GM08714 (cell line): ENCODE measurements around the gene TBC1D3B.
"Not testable (repeated sequence)": the region's sequence is repeated elsewhere in the genome, so short reads cannot be mapped to it uniquely, and the experiment has no call there.

Source experiments
- H3K4me3 ChIP-seq: fragments of 200-500 bp; sonication (Bioruptor generic); 2 replicates; pipeline ENCODE4 v1.5.1; 2014; ENCODE audit warnings: mild to moderate bottlenecking, low read length, inconsistent platforms
- ZNF274 ChIP-seq: IDR thresholded peaks from 2 replicates; pipeline ENCODE4 v1.6.1; 2012; ENCODE audit warnings: mild to moderate bottlenecking, low read depth, low read length

TBC1D3B gene

DNA sequence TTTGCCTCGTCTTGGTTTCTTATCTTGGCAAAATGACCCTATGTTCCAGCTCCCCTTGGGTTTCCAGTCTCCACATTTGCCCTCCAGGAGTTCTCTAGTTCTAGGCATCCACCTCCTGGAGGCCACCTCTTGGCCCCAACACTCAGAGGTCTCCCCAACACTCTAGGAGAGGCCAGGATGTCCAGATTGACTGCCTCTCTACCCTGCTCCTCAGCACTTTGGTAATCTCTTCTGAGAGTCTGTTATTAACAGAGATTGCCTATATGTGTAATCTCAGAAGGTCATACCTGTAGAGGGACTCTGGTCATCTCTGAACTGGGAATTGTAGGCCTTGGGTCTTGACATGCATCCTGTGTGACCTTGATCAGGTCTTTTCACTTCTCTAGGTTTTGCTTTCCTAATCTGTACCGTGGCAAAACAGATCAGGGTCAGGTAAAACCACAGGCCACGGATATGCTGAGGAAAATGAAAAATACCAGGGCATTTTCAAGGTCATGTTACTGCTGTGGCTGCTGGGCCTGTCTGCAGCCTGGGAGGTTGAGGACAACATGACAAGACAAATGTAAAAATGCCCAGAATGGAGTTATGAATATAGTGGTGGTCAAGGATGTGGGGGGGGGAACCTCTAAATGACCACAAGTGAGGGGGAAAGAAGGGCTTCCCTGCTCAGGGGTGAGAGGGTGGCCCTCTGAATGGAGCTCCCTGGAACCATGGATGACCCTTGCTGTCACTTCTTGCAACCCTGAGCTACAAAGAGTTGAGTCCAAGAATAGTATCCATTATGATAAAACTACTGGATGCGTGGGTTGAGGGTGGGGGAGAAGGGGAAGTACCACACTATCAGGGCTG, 29.4 kb upstream of the TBC1D3B start:
- no peak for TF ChIP-seq ZNF274
- no peak overlapping the region for H3K4me3 ChIP-seq

DNA sequence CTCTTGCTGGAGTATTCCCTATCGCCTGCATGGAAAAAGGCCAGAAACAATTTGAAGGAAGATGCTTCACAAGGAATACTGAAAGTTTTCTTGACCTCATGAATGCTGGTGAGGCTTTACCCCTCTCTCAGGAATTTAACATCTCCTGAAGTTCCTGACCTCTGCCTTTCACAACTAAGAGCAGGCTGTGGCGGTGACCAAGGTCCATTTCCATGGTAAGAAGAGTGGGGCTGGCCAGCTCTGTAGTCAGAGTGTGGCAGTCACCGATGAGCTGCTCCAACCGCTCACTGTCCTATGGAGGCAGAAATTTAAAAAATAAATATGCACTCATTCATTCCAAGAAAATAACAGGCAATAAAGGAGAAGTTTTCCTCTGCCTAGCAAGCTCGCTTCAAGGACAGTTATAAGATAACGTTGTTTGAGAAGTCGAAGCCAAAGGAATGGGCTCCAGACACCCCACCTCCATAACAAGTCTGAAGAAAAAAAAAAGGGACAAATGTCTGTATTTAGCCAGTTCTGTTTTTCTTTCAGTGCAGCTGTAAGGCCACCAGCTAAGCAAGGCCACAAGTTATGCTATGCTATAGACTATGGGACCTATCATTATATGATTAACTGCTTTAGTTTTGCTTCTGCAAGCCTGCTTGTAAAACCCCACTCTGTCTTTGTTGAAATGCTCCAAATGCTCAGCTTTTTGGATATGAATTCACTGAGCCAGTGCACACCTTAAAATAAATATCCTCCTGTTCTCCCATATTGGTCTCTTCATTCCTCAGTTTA, 28.5 kb upstream of the TBC1D3B start:
- H3K4me3 ChIP-seq = no peak overlapping the region
- TF ChIP-seq ZNF274 = no peak

DNA sequence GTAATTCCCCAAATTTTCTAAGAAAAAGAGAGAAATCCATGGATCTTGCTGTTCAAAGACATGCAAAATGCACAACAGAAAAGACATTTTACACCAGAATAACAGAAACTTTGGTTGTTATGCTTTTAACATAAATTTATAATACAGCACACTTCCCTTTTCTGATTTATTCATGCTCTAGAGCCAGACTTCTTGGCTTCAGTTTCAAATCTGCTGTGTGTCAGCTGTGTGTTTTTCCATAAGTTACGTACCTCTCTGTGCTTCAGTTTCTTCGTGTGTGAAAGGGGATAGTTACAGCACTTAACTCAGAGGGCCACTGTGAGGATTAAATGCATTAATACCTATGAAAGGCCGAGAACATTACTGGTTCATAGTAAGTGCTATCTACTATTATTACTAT, 26.9 kb upstream of the TBC1D3B start:
- TF ChIP-seq ZNF274 = no peak
- no peak overlapping the region for H3K4me3 ChIP-seq

- H3K4me3 ChIP-seq = not testable (repeated sequence)
These were observed 25.1 kb upstream of the TBC1D3B start for GRCh38 chr17:36201506-36201905.

GRCh38 chr17:36201102-36201501, 24.7 kb upstream of the TBC1D3B start:
- H3K4me3 ChIP-seq = not testable (repeated sequence)

DNA sequence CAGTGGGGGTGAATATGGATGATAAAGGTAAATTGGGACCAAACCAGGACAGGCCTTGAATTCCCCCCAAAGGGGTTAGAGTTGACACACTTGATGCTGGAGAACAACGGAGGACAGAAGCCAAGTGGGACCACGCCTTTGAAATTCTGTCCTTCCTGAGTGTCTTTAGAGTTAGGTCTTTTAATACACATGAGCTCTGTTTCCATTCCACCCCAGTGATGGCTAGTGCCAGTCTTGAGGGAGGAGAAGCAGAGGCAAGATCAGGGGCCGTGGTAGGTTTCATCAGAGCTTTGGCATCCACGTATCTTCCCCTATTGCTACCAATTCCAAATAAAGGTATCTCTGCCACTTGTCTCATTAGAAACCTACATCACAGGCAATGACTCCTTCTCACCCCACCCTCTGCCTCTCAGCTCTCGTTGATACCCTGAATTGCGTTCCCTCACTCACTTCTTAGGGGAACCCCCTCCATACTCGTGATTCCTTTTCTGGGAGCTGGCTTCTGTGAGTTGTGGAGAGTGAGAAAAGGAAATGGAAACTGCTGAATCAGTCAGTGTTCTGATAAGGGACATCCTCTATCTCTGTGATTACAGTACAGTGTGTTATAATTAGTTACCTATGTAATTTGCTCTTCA, 22.5 kb upstream of the TBC1D3B start:
- TF ChIP-seq ZNF274 = no peak
- no peak overlapping the region for H3K4me3 ChIP-seq

- no peak for TF ChIP-seq ZNF274
- peak overlapping the region; percentile 54; the same call in 1 of the 2 replicates for H3K4me3 ChIP-seq
These were observed 20.9 kb upstream of the TBC1D3B start for GRCh38 chr17:36197387-36197703.

- no peak overlapping the region; the same call in 1 of the 2 replicates for H3K4me3 ChIP-seq
- no peak for TF ChIP-seq ZNF274
These were observed 19.7 kb upstream of the TBC1D3B start for GRCh38 chr17:36196131-36196486.

DNA sequence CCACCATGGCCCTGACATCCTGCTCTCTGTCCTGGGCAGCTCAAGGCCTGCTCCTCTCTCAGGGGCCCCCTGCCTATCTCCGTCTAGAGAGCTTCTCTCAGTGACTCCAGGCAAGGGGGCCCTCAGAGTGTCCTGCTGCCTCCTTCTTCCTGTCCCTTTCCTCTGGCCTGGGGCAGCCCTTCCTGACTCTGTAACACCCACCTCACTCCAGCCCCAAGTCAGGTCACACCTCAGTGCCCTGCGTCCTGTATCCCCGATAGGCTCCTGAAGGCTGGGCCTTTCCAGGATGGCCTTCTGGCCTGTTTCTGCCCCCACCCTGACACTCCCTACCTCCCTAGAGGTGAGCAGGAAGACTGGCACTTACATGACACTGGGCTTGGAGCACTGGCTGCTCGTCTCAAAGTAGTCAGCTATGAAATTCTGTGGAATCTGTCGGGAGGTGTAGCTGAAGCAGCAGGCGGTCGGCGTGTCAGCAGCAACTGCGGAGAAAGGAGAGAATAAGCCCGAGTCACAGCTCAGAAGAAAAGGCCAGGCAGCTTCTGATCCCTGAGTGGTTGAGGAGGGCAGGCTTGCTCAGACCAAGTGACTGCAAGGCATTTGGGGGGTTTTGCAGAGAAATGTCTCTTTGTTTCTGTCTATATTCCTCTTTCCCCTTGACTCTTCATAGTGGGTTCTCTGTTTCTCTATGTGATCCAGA, 19.1 kb upstream of the TBC1D3B start:
- TF ChIP-seq ZNF274 = no peak
- H3K4me3 ChIP-seq = no peak overlapping the region; the same call in 1 of the 2 replicates

GRCh38 chr17:36194832-36195433, 18.5 kb upstream of the TBC1D3B start:
- not testable (repeated sequence) for H3K4me3 ChIP-seq

GRCh38 chr17:36194147-36194831, 17.9 kb upstream of the TBC1D3B start:
- not testable (repeated sequence) for H3K4me3 ChIP-seq

- H3K4me3 ChIP-seq = no peak overlapping the region
- TF ChIP-seq ZNF274 = no peak
These were observed 16.9 kb upstream of the TBC1D3B start for GRCh38 chr17:36193216-36193775.

GRCh38 chr17:36190549-36191330, 14.3 kb upstream of the TBC1D3B start:
- not testable (repeated sequence) for H3K4me3 ChIP-seq

DNA sequence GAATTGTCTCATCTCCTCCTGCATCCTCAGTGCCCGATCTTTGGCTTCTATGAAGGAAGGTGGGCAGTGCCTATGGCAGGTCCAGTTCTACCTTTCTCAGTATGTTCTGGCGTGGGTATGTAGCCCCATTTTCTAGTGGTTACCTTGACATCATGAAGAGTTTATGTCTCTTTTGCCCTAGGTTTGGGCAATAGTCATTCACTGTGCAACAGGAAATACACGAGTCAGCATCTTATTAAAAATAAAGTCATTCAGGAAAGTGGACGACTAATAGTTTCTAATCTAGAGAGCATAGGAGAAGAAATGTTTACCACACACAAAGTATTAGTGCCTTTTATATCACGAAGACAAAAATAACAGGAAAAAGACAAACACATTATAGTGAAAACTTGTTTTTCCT, 13.6 kb upstream of the TBC1D3B start:
- not testable (repeated sequence) for H3K4me3 ChIP-seq
